SK-N-SH (cell line): ENCODE results near the gene KIAA0513.

ENCODE experiments used
- CHD2 ChIP-seq: fragments of 150-350 bp; IDR thresholded peaks from 2 replicates; pipeline ENCODE4 v1.6.1; 2018; ENCODE audit warnings: low read length; ENCODE audit not compliant: partially characterized antibody
- CTCF ChIP-seq: fragments of 200-600 bp; sonication (generic); IDR thresholded peaks from 2 replicates; pipeline ENCODE4 v1.6.1; 2017; ENCODE audit warnings: antibody characterized with exemption, mild to moderate bottlenecking, moderate library complexity
- ELF1 ChIP-seq: IDR thresholded peaks from 2 replicates; pipeline ENCODE4 v1.4.0; 2012
- EP300 ChIP-seq, 2 experiments: IDR thresholded peaks; 2 replicates each; pipeline versions ENCODE4 v1.4.0 to v1.6.1; 2012; ENCODE audit warnings: borderline replicate concordance in 1 of 2, low read depth in 1 of 2, low read length in 1 of 2
- FOXM1 ChIP-seq: IDR thresholded peaks from 2 replicates; pipeline ENCODE4 v1.4.0; 2012; ENCODE audit warnings: low read depth, mild to moderate bottlenecking
- GABPA ChIP-seq: IDR thresholded peaks from 2 replicates; pipeline ENCODE4 v1.4.0; 2012; ENCODE audit warnings: low read depth, mild to moderate bottlenecking
- POLR2AphosphoS5 ChIP-seq: IDR thresholded peaks from 2 replicates; pipeline ENCODE4 v1.6.1; 2012; ENCODE audit warnings: low read depth, low read length
- REST ChIP-seq: IDR thresholded peaks from 2 replicates; pipeline ENCODE4 v1.6.1; 2012; ENCODE audit warnings: mild to moderate bottlenecking, low read depth, low read length, moderate library complexity

GRCh38 chr16:85107532-85107931 is 79.9 kb downstream of the KIAA0513 start:
- TF ChIP-seq CHD2 (no peak), CTCF (no peak), POLR2AphosphoS5 (no peak), FOXM1 (no peak), ELF1 (no peak), EP300 (IDR thresholded peaks at IDR 0.05; ENCODE audit: borderline replicate concordance in 1 of 2, low read depth in 1 of 2, low read length in 1 of 2) (no peak), REST (no peak), GABPA (no peak)
